LNCaP clone FGC (cell line): ENCODE measurements around the gene OXCT2.
"Not testable (repeated sequence)": the region's sequence is repeated elsewhere in the genome, so short reads cannot be mapped to it uniquely, and the experiment has no call there.

ENCODE experiments used
- DNase-seq: peaks from one replicate; pipeline ENCODE4 v3.0.0-alpha.2; 2011; ENCODE audit warnings: low read depth
- H3K4me3 ChIP-seq: 2 replicates; pipeline ENCODE4 v1.5.1; 2011; ENCODE audit warnings: mild to moderate bottlenecking, low read depth, low read length, control low read depth
- CTCF ChIP-seq: IDR thresholded peaks from 2 replicates; pipeline ENCODE4 v1.5.1; 2012; ENCODE audit warnings: mild to moderate bottlenecking; ENCODE audit not compliant: control insufficient read depth, insufficient read depth; ENCODE audit errors: extremely low read depth

Gene OXCT2

GRCh38 chr1:39789571-39790110 lies 18.5 kb upstream of the OXCT2 start:
- no peak for DNase-seq
- no peak for TF ChIP-seq CTCF
- no peak overlapping the region for H3K4me3 ChIP-seq

- no peak for DNase-seq
- peak within 1 kb of the TSS; percentile 48 for H3K4me3 ChIP-seq
- no peak for TF ChIP-seq CTCF
These were observed 17.8 kb upstream of the OXCT2 start, which contains the start of gene BMP8B for GRCh38 chr1:39788758-39789570. Gene BMP8B, minus strand, starts transcription at chr1:39788865. Its CDS starts 380 bp downstream, at chr1:39788485.

- no peak for TF ChIP-seq CTCF
- DNase-seq = no peak
- H3K4me3 ChIP-seq = peak overlapping the region; percentile 48
These were observed 17.2 kb upstream of the OXCT2 start for GRCh38 chr1:39788426-39788757.

GRCh38 chr1:39787964-39788363 lies 16.8 kb upstream of the OXCT2 start:
- not testable (repeated sequence) for DNase-seq, H3K4me3 ChIP-seq

GRCh38 chr1:39787468-39787867 lies 16.3 kb upstream of the OXCT2 start:
- no peak for TF ChIP-seq CTCF
- DNase-seq = no peak
- no peak overlapping the region for H3K4me3 ChIP-seq

- not testable (repeated sequence) for DNase-seq, H3K4me3 ChIP-seq
These were observed 15.9 kb upstream of the OXCT2 start for GRCh38 chr1:39787108-39787375.

GRCh38 chr1:39786303-39787107 lies 15.4 kb upstream of the OXCT2 start:
- DNase-seq, H3K4me3 ChIP-seq: not testable (repeated sequence)

DNA sequence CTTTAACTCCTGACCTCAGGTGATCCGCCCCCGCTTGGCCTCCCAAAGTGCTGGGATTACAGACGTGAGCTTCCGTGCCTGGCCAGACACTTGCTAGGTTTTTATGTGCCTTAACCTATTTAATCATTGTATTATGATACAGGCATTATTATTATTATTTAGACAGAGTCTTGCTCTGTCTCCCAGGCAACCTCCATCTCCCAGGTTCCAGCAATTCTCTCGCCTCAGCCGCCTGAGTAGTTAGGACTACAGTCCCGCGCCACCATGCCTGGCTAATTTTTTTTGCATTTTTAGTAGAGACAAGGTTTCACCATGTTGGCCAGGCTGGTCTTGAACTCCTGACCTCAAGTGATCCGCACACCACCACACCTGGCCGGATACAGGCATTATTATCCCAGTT lies 11.5 kb upstream of the OXCT2 start:
- not testable (repeated sequence) for H3K4me3 ChIP-seq, DNase-seq

GRCh38 chr1:39782103-39782502 lies 11.0 kb upstream of the OXCT2 start:
- DNase-seq = no peak
- no peak overlapping the region for H3K4me3 ChIP-seq
- no peak for TF ChIP-seq CTCF
